HepG2 (cell line): ENCODE data around the gene UBE3D. TPM values are rescaled to one million over a fixed set of nuclear protein-coding genes. Genes with fewer than 3 reads are reported as not detected.

Source experiments
- DR1 ChIP-seq: sonication (generic); formaldehyde crosslinking; IDR thresholded peaks from 2 replicates; pipeline ENCODE4 v1.8.0; 2021; ENCODE audit warnings: mild to moderate bottlenecking, missing genetic modification reagents, inconsistent platforms
- DRAP1 ChIP-seq: IDR thresholded peaks from 2 replicates; pipeline ENCODE4 v1.6.1; 2016; ENCODE audit warnings: missing genetic modification reagents, missing compliant biosample characterization
- ERF ChIP-seq: IDR thresholded peaks from 2 replicates; pipeline ENCODE4 v1.6.1; 2018; ENCODE audit warnings: missing biosample characterization, missing genetic modification reagents
- ETV5 ChIP-seq: IDR thresholded peaks from 2 replicates; pipeline ENCODE4 v1.6.1; 2018; ENCODE audit warnings: missing biosample characterization, missing genetic modification reagents, inconsistent platforms, borderline replicate concordance
- GABPA ChIP-seq, 2 experiments: IDR thresholded peaks; 2 replicates each; pipeline ENCODE4 v1.6.1; 2011 to 2016; ENCODE audit warnings: low read depth in 2 of 2, low read length in 1 of 2, missing biosample characterization in 1 of 2, missing genetic modification characterization in 1 of 2
- GRHL1 ChIP-seq: sonication (generic); formaldehyde crosslinking; conservative IDR thresholded peaks from 2 replicates; pipeline ENCODE4 v1.8.0; 2022; ENCODE audit warnings: missing genetic modification reagents
- HDAC2 ChIP-seq: sonication (generic); formaldehyde crosslinking; IDR thresholded peaks from 2 replicates; pipeline ENCODE4 v1.4.0; 2020; ENCODE audit warnings: missing genetic modification reagents
- LBX2 ChIP-seq: sonication (generic); formaldehyde crosslinking; IDR thresholded peaks from 2 replicates; pipeline ENCODE4 v1.5.0; 2020; ENCODE audit warnings: missing genetic modification reagents, mild to moderate bottlenecking, borderline replicate concordance
- MXD1 ChIP-seq: sonication (generic); formaldehyde crosslinking; IDR thresholded peaks from 2 replicates; pipeline ENCODE4 v1.4.0; 2020; ENCODE audit warnings: mild to moderate bottlenecking, missing genetic modification reagents
- NR1H2 ChIP-seq: sonication (generic); formaldehyde crosslinking; IDR thresholded peaks from 2 replicates; pipeline ENCODE4 v1.8.1; 2022; ENCODE audit warnings: low read depth, missing genetic modification reagents, borderline replicate concordance
- RARA ChIP-seq: IDR thresholded peaks from 2 replicates; pipeline ENCODE4 v1.6.1; 2016; ENCODE audit warnings: missing genetic modification reagents, missing compliant biosample characterization
- SMC3 ChIP-seq: IDR thresholded peaks from 2 replicates; pipeline ENCODE4 v1.6.1; 2011; ENCODE audit warnings: low read length, improper control_type of control experiment
- STAG1 ChIP-seq: sonication (generic); formaldehyde crosslinking; IDR thresholded peaks from 2 replicates; pipeline ENCODE4 v1.4.0; 2020; ENCODE audit warnings: missing genetic modification reagents
- SUZ12 ChIP-seq: fragments of 150-350 bp; IDR thresholded peaks from 2 replicates; pipeline ENCODE4 v1.6.1; 2014; ENCODE audit warnings: low read depth, low read length
- THAP11 ChIP-seq: IDR thresholded peaks from 2 replicates; pipeline ENCODE4 v1.6.1; 2016; ENCODE audit warnings: missing biosample characterization, missing genetic modification reagents
- TP53 ChIP-seq: sonication (generic); formaldehyde crosslinking; conservative IDR thresholded peaks from 2 replicates; pipeline ENCODE4 v1.4.0; 2020; ENCODE audit warnings: missing genetic modification reagents
- ZBTB2 ChIP-seq: sonication (generic); formaldehyde crosslinking; IDR thresholded peaks from 2 replicates; pipeline ENCODE4 v1.8.0; 2022; ENCODE audit warnings: low read depth, missing genetic modification reagents
- ZFP41 ChIP-seq: sonication (generic); formaldehyde crosslinking; IDR thresholded peaks from 2 replicates; pipeline ENCODE4 v1.4.0; 2020; ENCODE audit warnings: mild to moderate bottlenecking, missing genetic modification reagents, borderline replicate concordance
- ZNF619 ChIP-seq: sonication (generic); formaldehyde crosslinking; IDR thresholded peaks from 2 replicates; pipeline ENCODE4 v1.4.0; 2020; ENCODE audit warnings: mild to moderate bottlenecking, missing genetic modification reagents
- ZNF747 ChIP-seq: sonication (generic); formaldehyde crosslinking; IDR thresholded peaks from 2 replicates; pipeline ENCODE4 v1.8.1; 2023; ENCODE audit warnings: missing genetic modification reagents, mild to moderate bottlenecking, borderline replicate concordance
- ZNF790 ChIP-seq: sonication (generic); formaldehyde crosslinking; IDR thresholded peaks from 2 replicates; pipeline ENCODE4 v1.8.0; 2022; ENCODE audit warnings: missing genetic modification reagents, mild to moderate bottlenecking, borderline replicate concordance
- polyA plus RNA-seq, 8 experiments: library from polyadenylated mRNA; depleted of rRNA in 3 of 8; stranded (reverse) in 7 of 8; unstranded in 1 of 8; fragments of >200 nt; fragmentation: Illumina TruSeq in 4 of 8; extraction: Trizol in 4 of 8; gene quantifications; 2 replicates each; pipeline versions ENCODE4 v1.2.1 to v1.2.3, GENCODE V29; 2011 to 2016; ENCODE audit warnings: low read depth in 4 of 8, missing spikeins in 1 of 8, mixed read lengths in 1 of 8; ENCODE audit not compliant: insufficient read depth in 1 of 8
- total RNA-seq, 5 experiments: library from RNA; depleted of rRNA; stranded (reverse); fragments of >200 nt; fragmentation: Illumina TruSeq; extraction: Trizol; gene quantifications; 2 replicates each; pipeline ENCODE4 v1.2.3, GENCODE V29; 2016; ENCODE audit warnings: low read depth in 1 of 5
- TF ChIP-seq, protein P1 (sequence below): sonication (generic); formaldehyde crosslinking; IDR thresholded peaks from 2 replicates; pipeline ENCODE4 v1.4.0; 2020; ENCODE audit warnings: mild to moderate bottlenecking, missing genetic modification reagents

Gene UBE3D
- total and polyA plus RNA-seq, 2 of the 13 experiments (the other 11 are each of a cell fraction or from before 2014, with no cell fraction given): 5.1 to 11.4 TPM

GRCh38 chr6:83065511-83066192 lies at the start of gene UBE3D (continued):
- no peak for TF ChIP-seq GABPA (IDR thresholded peaks at IDR 0.05; ENCODE audit: low read depth, low read length)
- TF ChIP-seq GABPA (CRISPR knock-in tag; IDR thresholded peaks at IDR 0.05; ENCODE audit: low read depth): peak; percentile 28; the same call in 1 of the 2 replicates
- TF ChIP-seq, protein P1, sequence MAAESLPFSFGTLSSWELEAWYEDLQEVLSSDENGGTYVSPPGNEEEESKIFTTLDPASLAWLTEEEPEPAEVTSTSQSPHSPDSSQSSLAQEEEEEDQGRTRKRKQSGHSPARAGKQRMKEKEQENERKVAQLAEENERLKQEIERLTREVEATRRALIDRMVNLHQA (CRISPR knock-in tag): no peak
- TF ChIP-seq ERF: peak; percentile 83; the same call in 1 of the 2 replicates
- TF ChIP-seq TP53: no peak
- peak; percentile 17; the same call in 1 of the 2 replicates for TF ChIP-seq STAG1 (CRISPR knock-in tag)
- TF ChIP-seq LBX2 (CRISPR knock-in tag): no peak; the same call in 1 of the 2 replicates
- TF ChIP-seq ZFP41 (CRISPR knock-in tag): peak; percentile 85; the same call in 1 of the 2 replicates
- TF ChIP-seq DRAP1 (CRISPR knock-in tag): peak; percentile 70; the same call in 1 of the 2 replicates
- TF ChIP-seq NR1H2 (CRISPR knock-in tag): 0 out of 2 replicates have a peak, but pooled peaks have one; percentile 45
- TF ChIP-seq RARA (CRISPR knock-in tag): peak; percentile 68; the same call in 1 of the 2 replicates
- no peak for TF ChIP-seq ETV5 (CRISPR knock-in tag)
- peak; percentile 54; the same call in 1 of the 2 replicates for TF ChIP-seq ZNF619 (CRISPR knock-in tag)
- peak; percentile 44; the same call in 1 of the 2 replicates for TF ChIP-seq ZNF790 (CRISPR knock-in tag)
- TF ChIP-seq THAP11 (CRISPR knock-in tag): peak; percentile 73
- TF ChIP-seq HDAC2 (CRISPR knock-in tag): peak; percentile 73
- peak; percentile 93 for TF ChIP-seq MXD1 (CRISPR knock-in tag)
- no peak for TF ChIP-seq SMC3
- no peak for TF ChIP-seq GRHL1 (CRISPR knock-in tag)
- no peak for TF ChIP-seq SUZ12
- TF ChIP-seq ZNF747 (CRISPR knock-in tag): 0 out of 2 replicates have a peak, but pooled peaks have one; percentile 38
- peak; percentile 74; the same call in 1 of the 2 replicates for TF ChIP-seq DR1
- TF ChIP-seq ZBTB2 (CRISPR knock-in tag): 0 out of 2 replicates have a peak, but pooled peaks have one; percentile 45
